ENCODE data around the gene MGST3. TPM values are rescaled to one million over a fixed set of nuclear protein-coding genes. Genes with fewer than 3 reads are reported as not detected.
"Not testable (repeated sequence)": the region's sequence is repeated elsewhere in the genome, so short reads cannot be mapped to it uniquely, and the experiment has no call there.

Gene MGST3
- total RNA-seq, 2 donors from 2014 or later: 113 to 147 TPM

DNA sequence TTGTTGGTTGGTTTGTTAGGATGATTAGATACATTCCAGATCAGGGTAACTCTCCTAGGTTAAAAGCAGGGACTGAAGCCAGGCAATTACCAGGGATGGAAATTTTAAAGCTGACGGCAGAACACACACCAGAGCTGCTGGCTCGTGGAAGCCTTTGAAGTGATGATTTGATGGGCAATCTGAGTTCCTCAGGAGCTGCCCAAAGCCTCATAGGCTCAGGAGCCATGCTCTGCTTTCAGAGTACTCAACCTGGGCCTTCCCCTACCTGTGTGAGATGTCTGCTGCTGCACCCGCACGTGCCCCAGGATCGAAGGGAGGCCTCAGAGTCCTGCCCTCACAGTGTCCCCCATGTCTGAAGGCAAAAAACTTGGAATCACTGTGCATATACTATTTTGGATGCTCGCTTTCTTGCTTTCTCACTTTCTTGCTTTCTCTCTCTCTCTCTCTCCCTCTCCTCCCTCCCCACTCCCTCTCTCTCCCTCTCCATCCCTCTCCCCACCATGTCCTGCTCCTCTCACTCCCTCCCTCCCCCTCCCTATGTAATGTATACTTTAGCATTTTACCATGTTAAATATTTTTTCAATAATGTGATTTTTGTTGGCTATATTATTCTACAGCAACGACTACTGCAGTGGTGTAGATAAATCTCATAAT lies 18.0 kb downstream of the MGST3 start:
- no peaks in the 10 kb centered on the region for H3K4me1 Mint-ChIP-seq
- TF ChIP-seq, protein P1, sequence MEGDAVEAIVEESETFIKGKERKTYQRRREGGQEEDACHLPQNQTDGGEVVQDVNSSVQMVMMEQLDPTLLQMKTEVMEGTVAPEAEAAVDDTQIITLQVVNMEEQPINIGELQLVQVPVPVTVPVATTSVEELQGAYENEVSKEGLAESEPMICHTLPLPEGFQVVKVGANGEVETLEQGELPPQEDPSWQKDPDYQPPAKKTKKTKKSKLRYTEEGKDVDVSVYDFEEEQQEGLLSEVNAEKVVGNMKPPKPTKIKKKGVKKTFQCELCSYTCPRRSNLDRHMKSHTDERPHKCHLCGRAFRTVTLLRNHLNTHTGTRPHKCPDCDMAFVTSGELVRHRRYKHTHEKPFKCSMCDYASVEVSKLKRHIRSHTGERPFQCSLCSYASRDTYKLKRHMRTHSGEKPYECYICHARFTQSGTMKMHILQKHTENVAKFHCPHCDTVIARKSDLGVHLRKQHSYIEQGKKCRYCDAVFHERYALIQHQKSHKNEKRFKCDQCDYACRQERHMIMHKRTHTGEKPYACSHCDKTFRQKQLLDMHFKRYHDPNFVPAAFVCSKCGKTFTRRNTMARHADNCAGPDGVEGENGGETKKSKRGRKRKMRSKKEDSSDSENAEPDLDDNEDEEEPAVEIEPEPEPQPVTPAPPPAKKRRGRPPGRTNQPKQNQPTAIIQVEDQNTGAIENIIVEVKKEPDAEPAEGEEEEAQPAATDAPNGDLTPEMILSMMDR (conservative IDR thresholded peaks at IDR 0.05): no peak
- Histone ChIP-seq H3K4me3 (ENCODE audit: low read length) (no peak overlapping the region), H3K9me3 (ENCODE audit: control insufficient read depth, low read length) (no peaks in the 10 kb centered on the region), H3K4me1 (ENCODE audit: control insufficient read depth, insufficient read depth, low read length) (no peaks in the 10 kb centered on the region), H3K27me3 (ENCODE audit: control insufficient read depth, insufficient read depth, low read length, poor library complexity, severe bottlenecking) (no peaks in the 10 kb centered on the region), H3K27ac (ENCODE audit: low read depth, low read length) (no peak overlapping the region), H3K9ac (ENCODE audit: extremely low read depth, low read length, poor library complexity, severe bottlenecking) (no peak overlapping the region), H3K36me3 (ENCODE audit: control insufficient read depth, insufficient read depth, low read length) (peaks cover 25% of the 10 kb centered on the region)
- no peak overlapping the region for H3K4me3 Mint-ChIP-seq
- no peaks in the 10 kb centered on the region for H3K9me3 Mint-ChIP-seq
- DNase-seq: no peak
- H3K27me3 Mint-ChIP-seq (ENCODE audit: insufficient read depth): no peaks in the 10 kb centered on the region
- no peak overlapping the region for H3K27ac Mint-ChIP-seq
- WGBS, 2 experiments (ENCODE audit: insufficient coverage in 1 of 2, insufficient read length in 1 of 2): 89 to 90% methylated on average over 6 to 7 of the region's 7 CpGs
- H3K36me3 Mint-ChIP-seq (ENCODE audit: low read depth): peaks cover 36% of the 10 kb centered on the region

GRCh38 chr1:165650981-165651625 lies 20.1 kb downstream of the MGST3 start:
- Mint-ChIP-seq H3K36me3 (ENCODE audit: low read depth) (peaks cover 53% of the 10 kb centered on the region), H3K4me3 (no peak overlapping the region), H3K27ac (no peak overlapping the region), H3K9me3 (no peaks in the 10 kb centered on the region), H3K27me3 (ENCODE audit: insufficient read depth) (no peaks in the 10 kb centered on the region), H3K4me1 (no peaks in the 10 kb centered on the region)
- 92 to 95% methylated on average over 4 to 9 of the region's 9 CpGs for WGBS, 2 experiments (ENCODE audit: insufficient coverage in 1 of 2, insufficient read length in 1 of 2)
- Histone ChIP-seq H3K9me3 (ENCODE audit: control insufficient read depth, low read length) (no peaks in the 10 kb centered on the region), H3K9ac (ENCODE audit: extremely low read depth, low read length, poor library complexity, severe bottlenecking) (no peak overlapping the region), H3K27me3 (ENCODE audit: control insufficient read depth, insufficient read depth, low read length, poor library complexity, severe bottlenecking) (no peaks in the 10 kb centered on the region), H3K36me3 (ENCODE audit: control insufficient read depth, insufficient read depth, low read length) (peaks cover 37% of the 10 kb centered on the region), H3K4me3 (ENCODE audit: low read length) (no peak overlapping the region), H3K27ac (ENCODE audit: low read depth, low read length) (no peak overlapping the region), H3K4me1 (ENCODE audit: control insufficient read depth, insufficient read depth, low read length) (no peaks in the 10 kb centered on the region)
- TF ChIP-seq, protein P1 (conservative IDR thresholded peaks at IDR 0.05): no peak
- DNase-seq: no peak

DNA sequence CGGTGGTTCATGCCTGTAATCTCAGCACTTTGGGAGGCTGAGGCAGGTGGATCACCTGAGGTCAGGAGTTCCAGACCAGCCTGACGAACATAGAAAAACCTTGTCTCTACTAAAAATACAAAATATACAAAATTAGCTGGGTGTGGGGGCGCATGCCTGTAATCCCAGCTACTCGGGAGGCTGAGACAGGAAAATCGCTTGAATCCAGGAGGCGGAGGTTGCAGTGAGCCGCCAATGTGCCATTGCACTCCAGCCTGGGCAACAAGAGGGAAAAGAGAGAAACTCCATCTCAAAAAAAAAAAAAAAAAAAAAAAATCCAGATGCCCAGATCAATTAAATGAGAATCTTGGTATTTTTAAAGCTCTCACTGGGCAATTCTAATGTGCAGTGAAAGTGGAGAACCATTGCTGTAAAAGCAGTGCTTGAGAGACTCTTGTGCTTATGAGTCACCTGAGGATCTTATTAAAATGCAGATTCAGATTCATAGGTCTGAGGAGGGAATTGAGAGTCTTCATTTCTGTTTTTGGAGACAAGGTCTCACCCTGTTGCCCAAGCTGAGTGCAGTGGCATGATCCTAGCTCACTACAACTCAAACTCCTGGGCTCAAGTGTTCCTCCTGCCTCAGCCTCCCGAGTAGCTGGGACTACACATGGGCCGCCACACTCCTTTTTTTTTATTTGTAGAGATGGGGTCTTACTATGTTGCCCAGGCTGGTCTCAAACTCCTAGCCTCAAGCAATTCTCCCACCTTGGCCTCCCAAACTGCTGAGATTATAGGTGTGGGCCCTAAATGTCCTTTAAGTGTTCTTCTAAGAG lies 27.9 kb downstream of the MGST3 start:
- not testable (repeated sequence) for H3K9me3 Mint-ChIP-seq; H3K4me3 ChIP-seq (ENCODE audit: low read length); H3K27me3 ChIP-seq (ENCODE audit: control insufficient read depth, insufficient read depth, low read length, poor library complexity, severe bottlenecking); H3K27ac Mint-ChIP-seq; H3K4me1 ChIP-seq (ENCODE audit: control insufficient read depth, insufficient read depth, low read length); H3K9ac ChIP-seq (ENCODE audit: extremely low read depth, low read length, poor library complexity, severe bottlenecking); H3K27ac ChIP-seq (ENCODE audit: low read depth, low read length); DNase-seq; H3K4me3 Mint-ChIP-seq; H3K4me1 Mint-ChIP-seq; H3K27me3 Mint-ChIP-seq (ENCODE audit: insufficient read depth); H3K9me3 ChIP-seq (ENCODE audit: control insufficient read depth, low read length)
- peaks cover 45% of the 10 kb centered on the region for H3K36me3 ChIP-seq (ENCODE audit: control insufficient read depth, insufficient read depth, low read length)
- 98 to 100% methylated on average over 2 to 9 of the region's 9 CpGs for WGBS, 2 experiments (ENCODE audit: insufficient coverage in 1 of 2, insufficient read length in 1 of 2)
- H3K36me3 Mint-ChIP-seq (ENCODE audit: low read depth): peaks cover 37% of the 10 kb centered on the region
